HepG2 (cell line): ENCODE measurements around the gene HIRA. TPM values are rescaled to one million over a fixed set of nuclear protein-coding genes. Genes with fewer than 3 reads are reported as not detected.

Experiments
- JARID2 ChIP-seq: sonication (generic); formaldehyde crosslinking; IDR thresholded peaks from 2 replicates; pipeline ENCODE4 v1.8.1; 2023; ENCODE audit warnings: missing genetic modification reagents, inconsistent platforms; ENCODE audit not compliant: insufficient replicate concordance
- LCORL ChIP-seq, 2 experiments: fragments of 450-650 bp in 1 of 2; sonication (generic) in 1 of 2; formaldehyde crosslinking in 1 of 2; IDR thresholded peaks; 2 replicates each; pipeline versions ENCODE4 v1.5.0 to v1.6.1; 2017 to 2020; ENCODE audit warnings: antibody characterized with exemption in 1 of 2, missing genetic modification reagents in 1 of 2
- REL ChIP-seq: sonication (generic); formaldehyde crosslinking; conservative IDR thresholded peaks from 2 replicates; pipeline ENCODE4 v1.8.0; 2022; ENCODE audit warnings: mild to moderate bottlenecking, missing genetic modification reagents, moderate library complexity
- SNAPC2 ChIP-seq: sonication (generic); formaldehyde crosslinking; IDR thresholded peaks from 2 replicates; pipeline ENCODE4 v1.8.1; 2022; ENCODE audit warnings: mild to moderate bottlenecking, missing genetic modification reagents
- SRF ChIP-seq: IDR thresholded peaks from 2 replicates; pipeline ENCODE4 v1.6.1; 2011; ENCODE audit warnings: mild to moderate bottlenecking, low read depth, low read length, moderate library complexity
- ZFP41 ChIP-seq: sonication (generic); formaldehyde crosslinking; IDR thresholded peaks from 2 replicates; pipeline ENCODE4 v1.4.0; 2020; ENCODE audit warnings: mild to moderate bottlenecking, missing genetic modification reagents, borderline replicate concordance
- ZFP82 ChIP-seq: sonication (generic); formaldehyde crosslinking; IDR thresholded peaks from 2 replicates; pipeline ENCODE4 v1.5.1; 2020; ENCODE audit warnings: mild to moderate bottlenecking, missing genetic modification reagents, borderline replicate concordance
- ZNF251 ChIP-seq: sonication (generic); formaldehyde crosslinking; IDR thresholded peaks from 2 replicates; pipeline ENCODE4 v1.9.0; 2021; ENCODE audit warnings: mild to moderate bottlenecking, missing genetic modification reagents
- ZNF550 ChIP-seq: sonication (generic); formaldehyde crosslinking; IDR thresholded peaks from 2 replicates; pipeline ENCODE4 v1.4.0; 2020; ENCODE audit warnings: mild to moderate bottlenecking, missing genetic modification reagents, borderline replicate concordance
- ZSCAN22 ChIP-seq: sonication (generic); formaldehyde crosslinking; IDR thresholded peaks from 2 replicates; pipeline ENCODE4 v1.4.0; 2020; ENCODE audit warnings: mild to moderate bottlenecking, missing genetic modification reagents
- ZSCAN30 ChIP-seq: sonication (generic); formaldehyde crosslinking; IDR thresholded peaks from 2 replicates; pipeline ENCODE4 v1.5.0; 2020; ENCODE audit warnings: mild to moderate bottlenecking, missing genetic modification reagents
- polyA plus RNA-seq, 8 experiments: library from polyadenylated mRNA; depleted of rRNA in 3 of 8; stranded (reverse) in 7 of 8; unstranded in 1 of 8; fragments of >200 nt; fragmentation: Illumina TruSeq in 4 of 8; extraction: Trizol in 4 of 8; gene quantifications; 2 replicates each; pipeline versions ENCODE4 v1.2.1 to v1.2.3, GENCODE V29; 2011 to 2016; ENCODE audit warnings: low read depth in 4 of 8, missing spikeins in 1 of 8, mixed read lengths in 1 of 8; ENCODE audit not compliant: insufficient read depth in 1 of 8
- total RNA-seq, 5 experiments: library from RNA; depleted of rRNA; stranded (reverse); fragments of >200 nt; fragmentation: Illumina TruSeq; extraction: Trizol; gene quantifications; 2 replicates each; pipeline ENCODE4 v1.2.3, GENCODE V29; 2016; ENCODE audit warnings: low read depth in 1 of 5
- TF ChIP-seq, protein P1 (sequence below): IDR thresholded peaks from 2 replicates; pipeline ENCODE4 v1.6.1; 2016; ENCODE audit warnings: low read depth, missing genetic modification reagents, missing compliant biosample characterization
- TF ChIP-seq, protein P2 (sequence below): sonication (generic); formaldehyde crosslinking; IDR thresholded peaks from 2 replicates; pipeline ENCODE4 v1.8.0; 2022; ENCODE audit warnings: missing genetic modification reagents, low read depth, mild to moderate bottlenecking, borderline replicate concordance
- TF ChIP-seq, protein P3 (sequence below): sonication (generic); formaldehyde crosslinking; IDR thresholded peaks from 2 replicates; pipeline ENCODE4 v1.5.0; 2020; ENCODE audit warnings: missing genetic modification reagents
- TF ChIP-seq, protein P4 (sequence below): sonication (generic); formaldehyde crosslinking; IDR thresholded peaks from 2 replicates; pipeline ENCODE4 v1.4.0; 2020; ENCODE audit warnings: mild to moderate bottlenecking, missing genetic modification reagents, borderline replicate concordance

The HIRA gene
- total and polyA plus RNA-seq, 2 of the 13 experiments (the other 11 are each of a cell fraction or from before 2014, with no cell fraction given) = 21.5 to 29.2 TPM

DNA sequence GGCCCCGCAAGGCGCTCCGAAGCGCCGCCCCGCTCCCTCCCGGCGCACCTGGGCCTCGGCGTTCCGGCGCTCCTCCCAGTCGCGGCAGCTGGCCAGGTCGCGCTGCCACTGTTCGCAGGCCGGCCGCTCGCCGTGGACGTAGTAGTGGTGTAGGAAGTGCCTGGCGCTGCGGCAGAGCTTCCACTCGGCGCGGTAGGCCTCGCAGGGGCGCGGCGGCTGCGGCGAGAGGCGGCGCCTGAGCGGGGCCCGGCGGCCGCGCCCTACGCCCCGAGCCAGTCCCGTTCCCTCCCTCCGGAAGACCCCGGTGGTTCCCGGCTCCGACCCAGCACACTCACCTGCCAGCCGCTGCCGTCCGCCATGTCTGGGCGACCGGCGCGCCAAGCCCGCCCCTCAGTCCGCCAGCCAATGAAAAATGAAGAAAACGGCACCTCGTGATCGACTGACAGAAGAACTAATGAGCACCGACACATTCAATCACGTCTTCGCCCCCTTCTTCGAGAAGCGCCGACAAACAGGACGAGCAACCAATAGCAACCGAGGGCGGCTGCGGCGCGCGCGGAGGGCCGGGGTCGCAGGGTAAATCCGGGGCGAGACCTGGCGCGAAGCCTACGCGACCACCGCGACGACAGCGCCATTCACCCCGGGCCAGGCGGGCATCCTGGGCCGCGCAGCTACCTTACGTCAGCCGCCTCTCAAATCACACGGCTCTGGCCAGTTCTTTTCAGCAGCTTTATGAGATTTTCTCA, 16.0 kb upstream of the HIRA start, which contains the start of gene C22orf39 (continued):
- TF ChIP-seq, protein P1, sequence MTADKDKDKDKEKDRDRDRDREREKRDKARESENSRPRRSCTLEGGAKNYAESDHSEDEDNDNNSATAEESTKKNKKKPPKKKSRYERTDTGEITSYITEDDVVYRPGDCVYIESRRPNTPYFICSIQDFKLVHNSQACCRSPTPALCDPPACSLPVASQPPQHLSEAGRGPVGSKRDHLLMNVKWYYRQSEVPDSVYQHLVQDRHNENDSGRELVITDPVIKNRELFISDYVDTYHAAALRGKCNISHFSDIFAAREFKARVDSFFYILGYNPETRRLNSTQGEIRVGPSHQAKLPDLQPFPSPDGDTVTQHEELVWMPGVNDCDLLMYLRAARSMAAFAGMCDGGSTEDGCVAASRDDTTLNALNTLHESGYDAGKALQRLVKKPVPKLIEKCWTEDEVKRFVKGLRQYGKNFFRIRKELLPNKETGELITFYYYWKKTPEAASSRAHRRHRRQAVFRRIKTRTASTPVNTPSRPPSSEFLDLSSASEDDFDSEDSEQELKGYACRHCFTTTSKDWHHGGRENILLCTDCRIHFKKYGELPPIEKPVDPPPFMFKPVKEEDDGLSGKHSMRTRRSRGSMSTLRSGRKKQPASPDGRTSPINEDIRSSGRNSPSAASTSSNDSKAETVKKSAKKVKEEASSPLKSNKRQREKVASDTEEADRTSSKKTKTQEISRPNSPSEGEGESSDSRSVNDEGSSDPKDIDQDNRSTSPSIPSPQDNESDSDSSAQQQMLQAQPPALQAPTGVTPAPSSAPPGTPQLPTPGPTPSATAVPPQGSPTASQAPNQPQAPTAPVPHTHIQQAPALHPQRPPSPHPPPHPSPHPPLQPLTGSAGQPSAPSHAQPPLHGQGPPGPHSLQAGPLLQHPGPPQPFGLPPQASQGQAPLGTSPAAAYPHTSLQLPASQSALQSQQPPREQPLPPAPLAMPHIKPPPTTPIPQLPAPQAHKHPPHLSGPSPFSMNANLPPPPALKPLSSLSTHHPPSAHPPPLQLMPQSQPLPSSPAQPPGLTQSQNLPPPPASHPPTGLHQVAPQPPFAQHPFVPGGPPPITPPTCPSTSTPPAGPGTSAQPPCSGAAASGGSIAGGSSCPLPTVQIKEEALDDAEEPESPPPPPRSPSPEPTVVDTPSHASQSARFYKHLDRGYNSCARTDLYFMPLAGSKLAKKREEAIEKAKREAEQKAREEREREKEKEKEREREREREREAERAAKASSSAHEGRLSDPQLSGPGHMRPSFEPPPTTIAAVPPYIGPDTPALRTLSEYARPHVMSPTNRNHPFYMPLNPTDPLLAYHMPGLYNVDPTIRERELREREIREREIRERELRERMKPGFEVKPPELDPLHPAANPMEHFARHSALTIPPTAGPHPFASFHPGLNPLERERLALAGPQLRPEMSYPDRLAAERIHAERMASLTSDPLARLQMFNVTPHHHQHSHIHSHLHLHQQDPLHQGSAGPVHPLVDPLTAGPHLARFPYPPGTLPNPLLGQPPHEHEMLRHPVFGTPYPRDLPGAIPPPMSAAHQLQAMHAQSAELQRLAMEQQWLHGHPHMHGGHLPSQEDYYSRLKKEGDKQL (CRISPR knock-in tag) = no peak
- TF ChIP-seq, protein P2, sequence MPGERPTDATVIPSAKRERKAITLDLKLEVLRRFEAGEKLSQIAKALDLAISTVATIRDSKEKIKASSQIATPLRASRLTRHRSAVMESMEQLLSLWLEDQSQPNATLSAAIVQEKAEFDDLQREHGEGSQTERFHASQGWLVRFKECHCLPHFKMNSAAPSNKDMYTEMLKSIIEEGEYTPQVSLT (CRISPR knock-in tag) = no peak
- TF ChIP-seq JARID2 (CRISPR knock-in tag) (no peak), ZSCAN22 (no peak), ZNF251 (CRISPR knock-in tag) (no peak), ZFP82 (CRISPR knock-in tag) (no peak), LCORL (IDR thresholded peaks at IDR 0.05) (no peak), LCORL (CRISPR knock-in tag; IDR thresholded peaks at IDR 0.05) (no peak), REL (CRISPR knock-in tag) (peak; percentile 60; the same call in 1 of the 2 replicates), ZNF550 (CRISPR knock-in tag) (no peak), ZFP41 (CRISPR knock-in tag) (no peak), SNAPC2 (CRISPR knock-in tag) (no peak), SRF (no peak), ZSCAN30 (CRISPR knock-in tag) (no peak)
- TF ChIP-seq, protein P3, sequence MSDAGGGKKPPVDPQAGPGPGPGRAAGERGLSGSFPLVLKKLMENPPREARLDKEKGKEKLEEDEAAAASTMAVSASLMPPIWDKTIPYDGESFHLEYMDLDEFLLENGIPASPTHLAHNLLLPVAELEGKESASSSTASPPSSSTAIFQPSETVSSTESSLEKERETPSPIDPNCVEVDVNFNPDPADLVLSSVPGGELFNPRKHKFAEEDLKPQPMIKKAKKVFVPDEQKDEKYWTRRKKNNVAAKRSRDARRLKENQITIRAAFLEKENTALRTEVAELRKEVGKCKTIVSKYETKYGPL (CRISPR knock-in tag) = no peak; the same call in 1 of the 2 replicates
- TF ChIP-seq, protein P4, sequence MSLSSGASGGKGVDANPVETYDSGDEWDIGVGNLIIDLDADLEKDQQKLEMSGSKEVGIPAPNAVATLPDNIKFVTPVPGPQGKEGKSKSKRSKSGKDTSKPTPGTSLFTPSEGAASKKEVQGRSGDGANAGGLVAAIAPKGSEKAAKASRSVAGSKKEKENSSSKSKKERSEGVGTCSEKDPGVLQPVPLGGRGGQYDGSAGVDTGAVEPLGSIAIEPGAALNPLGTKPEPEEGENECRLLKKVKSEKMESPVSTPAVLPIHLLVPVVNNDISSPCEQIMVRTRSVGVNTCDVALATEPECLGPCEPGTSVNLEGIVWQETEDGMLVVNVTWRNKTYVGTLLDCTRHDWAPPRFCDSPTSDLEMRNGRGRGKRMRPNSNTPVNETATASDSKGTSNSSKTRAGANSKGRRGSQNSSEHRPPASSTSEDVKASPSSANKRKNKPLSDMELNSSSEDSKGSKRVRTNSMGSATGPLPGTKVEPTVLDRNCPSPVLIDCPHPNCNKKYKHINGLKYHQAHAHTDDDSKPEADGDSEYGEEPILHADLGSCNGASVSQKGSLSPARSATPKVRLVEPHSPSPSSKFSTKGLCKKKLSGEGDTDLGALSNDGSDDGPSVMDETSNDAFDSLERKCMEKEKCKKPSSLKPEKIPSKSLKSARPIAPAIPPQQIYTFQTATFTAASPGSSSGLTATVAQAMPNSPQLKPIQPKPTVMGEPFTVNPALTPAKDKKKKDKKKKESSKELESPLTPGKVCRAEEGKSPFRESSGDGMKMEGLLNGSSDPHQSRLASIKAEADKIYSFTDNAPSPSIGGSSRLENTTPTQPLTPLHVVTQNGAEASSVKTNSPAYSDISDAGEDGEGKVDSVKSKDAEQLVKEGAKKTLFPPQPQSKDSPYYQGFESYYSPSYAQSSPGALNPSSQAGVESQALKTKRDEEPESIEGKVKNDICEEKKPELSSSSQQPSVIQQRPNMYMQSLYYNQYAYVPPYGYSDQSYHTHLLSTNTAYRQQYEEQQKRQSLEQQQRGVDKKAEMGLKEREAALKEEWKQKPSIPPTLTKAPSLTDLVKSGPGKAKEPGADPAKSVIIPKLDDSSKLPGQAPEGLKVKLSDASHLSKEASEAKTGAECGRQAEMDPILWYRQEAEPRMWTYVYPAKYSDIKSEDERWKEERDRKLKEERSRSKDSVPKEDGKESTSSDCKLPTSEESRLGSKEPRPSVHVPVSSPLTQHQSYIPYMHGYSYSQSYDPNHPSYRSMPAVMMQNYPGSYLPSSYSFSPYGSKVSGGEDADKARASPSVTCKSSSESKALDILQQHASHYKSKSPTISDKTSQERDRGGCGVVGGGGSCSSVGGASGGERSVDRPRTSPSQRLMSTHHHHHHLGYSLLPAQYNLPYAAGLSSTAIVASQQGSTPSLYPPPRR = no peak
